GM19025 (cell line): ENCODE data around the gene PLEKHG1.
A peak's percentile ranks its signal among the peaks of the same experiment; 100 is the strongest.

Experiments
- ATAC-seq: cut with Tn5 transposase; IDR thresholded peaks from one replicate; pipeline ENCODE4 v1.9.1; 2021; ENCODE audit warnings: mild to moderate bottlenecking, low read depth, moderate library complexity; ENCODE audit not compliant: unreplicated experiment

PLEKHG1 gene

GRCh38 chr6:150588888-150589499 lies 10.7 kb upstream of the PLEKHG1 start:
- no peak for ATAC-seq

- ATAC-seq: no peak
Observed at GRCh38 chr6:150589852-150590251, 9.8 kb upstream of the PLEKHG1 start.

- ATAC-seq: no peak
Observed at GRCh38 chr6:150590446-150590845, 9.2 kb upstream of the PLEKHG1 start.

- no peak for ATAC-seq
Observed at GRCh38 chr6:150592377-150592995, 7.2 kb upstream of the PLEKHG1 start.

GRCh38 chr6:150593119-150593518 lies 6.6 kb upstream of the PLEKHG1 start:
- no peak for ATAC-seq

- ATAC-seq: no peak
Observed at GRCh38 chr6:150596439-150596838, 3.2 kb upstream of the PLEKHG1 start.

- ATAC-seq: no peak
Observed at GRCh38 chr6:150598401-150598800, 1.3 kb upstream of the PLEKHG1 start.

- ATAC-seq: no peak
Observed at GRCh38 chr6:150598858-150599198, 857 bp upstream of the PLEKHG1 start.

GRCh38 chr6:150600010-150600300 lies 270 bp downstream of the PLEKHG1 start:
- peak; percentile 19 for ATAC-seq

GRCh38 chr6:150600301-150601017 lies 774 bp downstream of the PLEKHG1 start:
- ATAC-seq: peak; percentile 54

GRCh38 chr6:150601439-150601838 lies 1.8 kb downstream of the PLEKHG1 start:
- no peak for ATAC-seq

- ATAC-seq: no peak
Observed at GRCh38 chr6:150603176-150603575, 3.5 kb downstream of the PLEKHG1 start.

GRCh38 chr6:150604467-150604866 lies 4.8 kb downstream of the PLEKHG1 start:
- ATAC-seq: no peak

GRCh38 chr6:150605333-150605732 lies 5.6 kb downstream of the PLEKHG1 start:
- ATAC-seq: no peak

- no peak for ATAC-seq
Observed at GRCh38 chr6:150606168-150606591, 6.5 kb downstream of the PLEKHG1 start.

GRCh38 chr6:150606647-150607328 lies 7.1 kb downstream of the PLEKHG1 start:
- no peak for ATAC-seq

GRCh38 chr6:150607329-150607650 lies 7.6 kb downstream of the PLEKHG1 start:
- no peak for ATAC-seq

- ATAC-seq: no peak
Observed at GRCh38 chr6:150610584-150610983, 10.9 kb downstream of the PLEKHG1 start.

- ATAC-seq: no peak
Observed at GRCh38 chr6:150613269-150613668, 13.6 kb downstream of the PLEKHG1 start.

GRCh38 chr6:150615967-150616366 lies 16.3 kb downstream of the PLEKHG1 start:
- no peak for ATAC-seq

GRCh38 chr6:150616586-150616985 lies 16.9 kb downstream of the PLEKHG1 start:
- ATAC-seq: no peak

- no peak for ATAC-seq
Observed at GRCh38 chr6:150617062-150617461, 17.4 kb downstream of the PLEKHG1 start.
